Adrenal gland (tissue), 5 donors: Measurements from ENCODE around the gene SHBG.
"Not testable (repeated sequence)": the region's sequence is repeated elsewhere in the genome, so short reads cannot be mapped to it uniquely, and the experiment has no call there.

ENCODE experiments used
- POLR2A ChIP-seq, 2 donors: fragments of 450-650 bp; IDR thresholded peaks; one replicate each; pipeline ENCODE4 v1.6.1; 2017; ENCODE audit warnings: antibody characterized with exemption in 2 of 2, mild to moderate bottlenecking in 2 of 2, moderate library complexity in 1 of 2
- TF ChIP-seq, protein P1 (sequence below), 6 experiments: fragments of 450-650 bp in 4 of 6; fragments of 200-600 bp in 2 of 6; sonication (generic) in 1 of 6; IDR thresholded peaks; 1 replicate in 5 of 6; 2 replicates in 1 of 6; pipeline versions ENCODE4 v1.5.1 to v1.8.0; 2016 to 2021; ENCODE audit warnings: antibody characterized with exemption in 6 of 6, mild to moderate bottlenecking in 2 of 6, moderate library complexity in 1 of 6
- donor health status: DM: no; HTN: no; CAD: no.

DNA sequence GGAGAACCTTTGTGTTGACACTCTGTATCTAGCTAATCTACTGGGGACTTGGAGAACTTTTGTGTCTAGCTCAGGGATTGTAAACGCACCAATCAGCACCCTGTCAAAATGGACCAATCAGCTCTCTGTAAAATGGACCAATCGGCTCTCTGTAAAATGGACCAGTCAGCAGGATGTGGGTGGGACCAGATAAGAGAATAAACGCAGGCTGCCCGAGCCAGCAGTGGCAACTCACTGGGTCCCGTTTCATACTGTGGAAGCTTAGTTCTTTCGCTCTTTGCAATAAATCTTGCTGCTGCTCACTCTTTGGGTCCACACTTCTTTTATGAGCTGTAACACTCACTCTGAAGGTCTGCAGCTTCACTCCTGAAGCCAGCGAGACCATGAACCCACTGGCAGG is 11.7 kb downstream of the SHBG start:
- TF ChIP-seq, protein P1, sequence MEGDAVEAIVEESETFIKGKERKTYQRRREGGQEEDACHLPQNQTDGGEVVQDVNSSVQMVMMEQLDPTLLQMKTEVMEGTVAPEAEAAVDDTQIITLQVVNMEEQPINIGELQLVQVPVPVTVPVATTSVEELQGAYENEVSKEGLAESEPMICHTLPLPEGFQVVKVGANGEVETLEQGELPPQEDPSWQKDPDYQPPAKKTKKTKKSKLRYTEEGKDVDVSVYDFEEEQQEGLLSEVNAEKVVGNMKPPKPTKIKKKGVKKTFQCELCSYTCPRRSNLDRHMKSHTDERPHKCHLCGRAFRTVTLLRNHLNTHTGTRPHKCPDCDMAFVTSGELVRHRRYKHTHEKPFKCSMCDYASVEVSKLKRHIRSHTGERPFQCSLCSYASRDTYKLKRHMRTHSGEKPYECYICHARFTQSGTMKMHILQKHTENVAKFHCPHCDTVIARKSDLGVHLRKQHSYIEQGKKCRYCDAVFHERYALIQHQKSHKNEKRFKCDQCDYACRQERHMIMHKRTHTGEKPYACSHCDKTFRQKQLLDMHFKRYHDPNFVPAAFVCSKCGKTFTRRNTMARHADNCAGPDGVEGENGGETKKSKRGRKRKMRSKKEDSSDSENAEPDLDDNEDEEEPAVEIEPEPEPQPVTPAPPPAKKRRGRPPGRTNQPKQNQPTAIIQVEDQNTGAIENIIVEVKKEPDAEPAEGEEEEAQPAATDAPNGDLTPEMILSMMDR (IDR thresholded peaks at IDR 0.05): not testable (repeated sequence)
- TF ChIP-seq POLR2A (IDR thresholded peaks at IDR 0.05): not testable (repeated sequence)
